HG03103 (cell line): ENCODE measurements around the gene TRIM56.
"Not testable (repeated sequence)": the region's sequence is repeated elsewhere in the genome, so short reads cannot be mapped to it uniquely, and the experiment has no call there.

Source experiments
- ATAC-seq: cut with Tn5 transposase; IDR thresholded peaks from one replicate; pipeline ENCODE4 v1.9.1; 2021; ENCODE audit warnings: low read depth; ENCODE audit not compliant: unreplicated experiment

TRIM56 gene

DNA sequence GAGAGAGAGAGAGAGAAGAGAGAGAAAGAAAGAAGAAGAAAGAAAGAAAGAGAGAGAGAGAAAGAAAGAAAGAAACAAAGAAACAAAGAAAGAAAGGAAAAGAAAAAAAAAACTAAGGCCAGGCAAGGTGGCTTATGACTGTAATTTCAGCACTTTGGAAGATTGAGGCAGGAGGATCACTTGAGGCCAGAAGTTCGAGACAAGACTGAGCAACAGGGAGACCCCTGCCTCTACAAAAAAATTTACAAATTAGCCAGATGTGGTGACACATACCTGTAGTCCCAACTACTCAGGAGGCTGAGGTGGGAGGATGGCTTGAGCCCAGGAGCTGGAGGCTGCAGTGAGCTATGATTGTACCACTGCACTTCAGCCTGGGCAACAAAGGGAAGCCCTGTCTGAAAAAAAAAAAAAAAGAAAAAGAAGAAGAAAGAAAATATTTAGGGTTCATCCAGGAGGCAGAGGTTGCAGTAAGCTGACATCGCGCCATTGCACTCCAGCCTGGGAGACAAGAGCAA, 44.4 kb downstream of the TRIM56 start:
- no peak for ATAC-seq

DNA sequence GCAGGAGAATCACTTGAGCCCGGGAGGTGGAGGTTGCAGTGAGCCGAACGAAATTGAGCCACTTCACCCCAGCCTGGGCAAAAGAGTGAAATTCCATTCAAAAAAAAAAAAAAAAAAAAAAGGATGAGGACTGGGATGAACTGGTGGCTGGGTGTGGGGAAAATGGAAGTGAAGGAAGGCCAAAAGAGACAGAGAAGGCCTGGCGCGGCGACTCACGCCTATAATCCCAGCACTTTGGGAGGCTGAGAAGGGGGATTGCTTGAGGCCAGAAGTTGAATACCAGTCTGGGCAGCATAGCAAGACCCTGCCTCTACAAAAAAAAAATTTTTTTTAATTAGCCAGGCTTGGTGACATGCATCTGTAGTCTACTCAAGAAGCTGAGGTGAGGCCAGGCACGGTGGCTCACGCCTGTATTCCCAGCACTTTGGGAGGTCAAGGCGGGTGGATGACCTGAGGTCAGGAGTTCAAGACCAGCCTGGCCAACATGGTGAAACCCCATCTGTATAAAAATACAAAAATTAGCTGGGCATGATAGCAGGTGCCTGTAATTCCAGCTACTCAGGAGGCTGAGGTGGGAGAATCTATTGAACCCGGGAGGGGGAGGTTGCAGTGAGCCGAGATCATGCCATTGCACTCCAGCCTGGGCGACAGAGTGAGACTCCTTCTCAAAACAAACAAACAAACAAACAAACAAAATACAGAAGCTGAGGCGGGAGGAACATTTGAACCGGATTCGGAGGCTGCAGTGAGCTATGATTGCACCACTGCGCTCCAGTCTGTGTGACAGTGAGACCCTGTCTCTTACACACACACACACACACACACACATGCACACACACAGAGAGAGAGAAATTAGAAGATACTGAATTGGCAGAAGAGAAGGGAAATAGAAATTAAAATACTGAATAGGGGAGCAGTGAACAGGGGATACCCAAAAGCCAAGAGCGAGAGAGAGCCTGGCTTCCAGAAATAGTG, 47.6 kb downstream of the TRIM56 start:
- not testable (repeated sequence) for ATAC-seq

DNA sequence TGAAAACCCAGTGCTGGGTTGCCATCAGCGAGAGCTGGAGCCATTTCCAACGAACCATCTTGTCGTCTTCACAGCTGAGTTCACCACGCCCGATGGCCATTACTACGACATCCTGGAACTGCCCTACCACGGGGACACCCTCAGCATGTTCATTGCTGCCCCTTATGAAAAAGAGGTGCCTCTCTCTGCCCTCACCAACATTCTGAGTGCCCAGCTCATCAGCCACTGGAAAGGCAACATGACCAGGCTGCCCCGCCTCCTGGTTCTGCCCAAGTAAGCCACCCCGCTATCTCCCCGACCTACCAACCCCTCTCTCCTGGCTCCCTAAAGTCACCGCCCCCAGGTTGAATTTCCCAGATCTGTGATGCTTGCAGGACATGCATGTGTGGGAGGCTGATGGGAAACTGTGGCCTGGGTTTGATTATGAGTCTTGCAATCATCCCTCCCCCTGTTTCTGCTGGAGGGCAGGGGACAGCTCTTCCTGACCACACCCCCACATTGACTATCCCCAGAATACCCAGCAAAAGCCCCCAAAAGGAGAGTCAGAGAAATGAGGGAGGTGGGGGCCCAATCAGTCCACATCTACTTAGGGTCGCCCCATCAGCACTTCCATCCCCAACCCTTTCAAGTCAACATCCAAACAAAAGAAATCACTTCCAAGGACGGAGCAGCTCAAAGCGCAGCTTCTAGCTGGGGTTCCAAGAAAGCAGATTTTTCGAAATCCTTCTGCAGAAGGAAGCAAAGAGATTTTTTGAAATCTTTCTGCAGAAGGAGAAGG, 48.5 kb downstream of the TRIM56 start:
- no peak for ATAC-seq

GRCh38 chr7:101134399-101134980, 49.2 kb downstream of the TRIM56 start:
- ATAC-seq = no peak

- ATAC-seq = no peak
Measured at GRCh38 chr7:101137651-101138212, 52.5 kb downstream of the TRIM56 start.

- ATAC-seq = peak; percentile 73
Measured at GRCh38 chr7:101138213-101138870, 53.1 kb downstream of the TRIM56 start.

- no peak for ATAC-seq
Measured at GRCh38 chr7:101140339-101140699, 55.0 kb downstream of the TRIM56 start.

DNA sequence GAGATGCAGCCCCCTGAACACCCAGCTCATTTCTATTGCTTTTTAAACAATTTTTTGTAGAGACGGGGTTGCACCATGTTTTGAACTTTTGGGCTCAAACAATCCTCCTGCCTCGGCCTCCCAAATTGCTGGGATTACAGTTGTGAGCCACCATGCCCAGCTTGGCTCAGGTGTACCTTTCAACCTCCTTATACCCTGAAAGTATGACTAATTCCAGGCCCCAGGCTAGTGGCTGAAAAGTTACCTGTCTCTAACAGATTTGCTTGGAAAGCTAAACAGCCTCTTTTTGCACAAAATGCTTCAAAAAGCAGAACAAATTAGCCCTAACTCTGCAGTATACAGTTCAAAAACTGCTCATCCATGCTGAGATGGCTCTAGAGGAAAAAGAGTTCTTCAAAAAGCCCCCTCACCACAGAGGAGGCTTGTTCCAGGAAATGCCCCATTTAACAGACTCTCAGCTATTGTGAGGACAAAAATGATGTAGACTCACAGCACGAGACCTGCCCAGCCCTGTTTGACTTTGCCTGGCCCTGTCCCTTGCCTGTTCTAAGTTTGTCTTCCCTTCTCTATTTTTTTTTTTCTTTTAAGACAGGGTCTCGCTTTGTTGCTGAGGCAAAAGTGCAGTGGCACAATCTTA, 55.6 kb downstream of the TRIM56 start:
- ATAC-seq = no peak
